NCI-H2196 (cell line): ENCODE results near the gene SLC26A9.

ENCODE experiments used
- DNase-seq: peaks from one replicate; lab custom pipeline; 2025; ENCODE audit not compliant: unreplicated experiment; lab: John Stamatoyannopoulos, UW

Gene SLC26A9

GRCh38 chr1:205950280-205950679 lies 7.0 kb upstream of the SLC26A9 start:
- DNase-seq = peak; percentile 21

GRCh38 chr1:205949753-205950152 lies 6.5 kb upstream of the SLC26A9 start:
- DNase-seq = no peak

GRCh38 chr1:205948886-205949285 lies 5.6 kb upstream of the SLC26A9 start:
- DNase-seq = no peak

GRCh38 chr1:205948039-205948438 lies 4.8 kb upstream of the SLC26A9 start:
- DNase-seq = no peak

DNA sequence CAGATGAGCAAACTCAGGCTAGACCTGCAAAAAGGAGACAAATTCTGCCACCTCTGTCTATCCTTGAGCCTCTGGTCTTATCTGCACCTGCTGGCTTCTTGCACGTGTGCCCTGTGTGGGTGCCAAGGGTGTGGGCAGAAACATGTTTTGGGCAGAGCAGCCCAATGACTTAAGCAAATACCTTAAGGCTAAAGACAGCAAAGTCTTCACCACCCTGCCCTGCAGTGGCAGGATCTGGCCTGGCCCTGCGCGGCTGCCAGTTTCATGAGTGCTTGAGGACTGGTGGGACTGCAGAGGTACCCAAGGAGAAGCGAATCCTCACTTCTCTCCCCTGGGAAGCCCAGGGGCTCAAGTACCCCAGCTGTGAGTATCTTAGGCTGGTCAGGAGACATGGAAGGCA lies 3.8 kb upstream of the SLC26A9 start:
- peak; percentile 30 for DNase-seq

DNA sequence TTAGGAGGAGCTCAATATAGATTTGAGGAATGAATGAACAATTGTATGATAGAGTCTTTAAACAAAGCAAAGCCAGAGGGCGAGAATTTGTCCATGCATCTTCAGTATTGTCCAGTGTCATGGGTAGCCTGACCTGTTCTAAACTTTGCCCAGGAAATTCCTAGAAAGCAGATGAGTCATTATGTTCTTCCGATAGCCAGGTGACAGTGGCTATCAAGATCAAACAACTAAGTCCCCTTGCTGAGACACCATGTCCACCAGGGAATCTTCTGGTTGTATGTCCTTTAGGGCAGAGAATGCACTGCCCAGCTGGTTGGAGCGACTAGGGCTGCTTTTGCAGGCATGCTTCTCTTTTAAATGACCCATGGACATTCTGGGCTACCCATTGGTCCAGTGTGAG lies 1.8 kb upstream of the SLC26A9 start:
- no peak for DNase-seq

DNA sequence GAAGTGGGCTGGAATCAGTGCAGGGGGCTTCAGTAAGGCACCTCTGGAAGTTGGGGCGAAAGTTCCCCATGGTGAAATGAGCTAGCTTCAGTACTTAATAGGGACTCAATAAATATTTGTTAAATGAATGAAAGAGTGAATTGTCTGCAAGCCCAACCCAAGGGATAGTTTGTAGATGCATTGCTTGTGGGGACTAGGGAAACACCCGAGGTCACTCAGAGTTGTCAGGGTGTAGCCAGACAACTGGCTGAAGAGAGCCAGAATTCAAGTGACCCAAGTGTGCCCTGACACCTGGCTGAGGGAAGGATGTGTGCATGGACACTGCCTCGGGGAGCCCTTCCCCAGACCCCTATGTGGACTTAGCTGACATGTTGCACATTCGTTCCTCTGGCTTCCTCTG lies 1.3 kb upstream of the SLC26A9 start:
- no peak for DNase-seq

DNA sequence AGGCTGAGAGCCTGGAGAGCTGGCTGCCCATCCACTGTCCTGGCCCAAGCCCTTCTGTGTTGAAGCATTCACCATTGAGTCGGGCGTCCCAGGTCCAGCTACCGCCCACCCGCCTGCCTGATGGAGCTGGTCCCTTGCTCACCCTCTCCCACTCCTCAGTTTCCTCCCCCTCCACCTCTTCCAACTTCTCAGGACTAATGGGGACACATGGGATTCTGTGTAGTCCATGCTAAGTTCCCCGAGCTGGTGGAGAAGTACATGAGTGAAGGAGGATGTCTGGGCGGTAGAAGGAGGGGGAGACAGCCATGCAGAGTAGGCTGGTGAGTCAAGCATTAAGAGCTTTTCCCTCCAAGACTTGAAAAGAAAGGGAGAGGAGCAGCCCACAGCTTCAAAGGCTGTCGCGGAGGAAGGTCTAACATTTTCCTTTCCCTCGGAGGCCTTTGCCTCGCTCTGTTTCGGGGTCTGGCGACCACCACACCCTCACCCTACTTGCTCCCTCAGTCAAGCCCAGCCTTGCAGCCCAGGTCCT lies 561 bp downstream of the SLC26A9 start:
- no peak for DNase-seq

DNA sequence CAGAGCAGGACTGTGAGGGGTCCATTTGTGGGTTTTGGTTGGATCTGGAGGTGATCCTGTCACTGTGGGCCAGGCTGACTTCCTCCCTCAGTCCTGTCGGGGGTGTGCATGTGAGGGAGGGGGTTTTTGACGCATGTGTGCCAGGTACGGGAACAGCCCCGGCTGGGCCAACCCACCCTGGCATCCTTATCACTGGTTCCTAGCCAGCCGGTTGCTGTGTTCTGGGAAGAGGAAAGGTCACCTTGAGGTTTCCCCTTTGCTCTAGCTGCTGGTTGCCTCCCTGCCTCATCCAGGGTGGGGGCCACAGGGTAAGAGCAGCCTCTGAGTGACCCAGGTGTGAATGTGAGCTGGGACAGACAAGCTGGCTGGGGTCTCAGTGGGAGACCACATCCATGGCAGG lies 2.5 kb downstream of the SLC26A9 start:
- no peak for DNase-seq

GRCh38 chr1:205939690-205940330 lies 3.4 kb downstream of the SLC26A9 start:
- DNase-seq = peak; percentile 84

DNA sequence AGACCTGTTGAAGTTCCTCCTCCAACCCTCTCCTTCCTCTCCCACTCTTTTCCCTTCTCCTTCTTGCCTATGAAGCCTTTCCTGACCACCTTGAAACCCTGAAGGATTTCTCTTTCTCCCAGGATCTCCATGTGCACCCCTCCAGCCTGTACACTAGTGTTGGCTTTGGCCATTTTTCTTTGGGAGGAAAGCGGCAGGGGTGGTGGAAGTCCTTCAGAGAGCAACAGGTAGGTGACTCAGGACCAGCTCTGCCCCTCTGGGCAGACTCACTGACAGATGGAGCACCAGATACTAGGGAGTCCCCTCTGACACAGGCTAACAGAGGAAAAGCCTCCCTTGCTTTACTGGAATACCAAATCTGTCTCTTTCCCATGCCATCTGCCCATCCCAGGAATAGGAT lies 4.6 kb downstream of the SLC26A9 start:
- no peak for DNase-seq

- no peak for DNase-seq
These were observed 6.2 kb downstream of the SLC26A9 start for GRCh38 chr1:205936846-205937586.

DNA sequence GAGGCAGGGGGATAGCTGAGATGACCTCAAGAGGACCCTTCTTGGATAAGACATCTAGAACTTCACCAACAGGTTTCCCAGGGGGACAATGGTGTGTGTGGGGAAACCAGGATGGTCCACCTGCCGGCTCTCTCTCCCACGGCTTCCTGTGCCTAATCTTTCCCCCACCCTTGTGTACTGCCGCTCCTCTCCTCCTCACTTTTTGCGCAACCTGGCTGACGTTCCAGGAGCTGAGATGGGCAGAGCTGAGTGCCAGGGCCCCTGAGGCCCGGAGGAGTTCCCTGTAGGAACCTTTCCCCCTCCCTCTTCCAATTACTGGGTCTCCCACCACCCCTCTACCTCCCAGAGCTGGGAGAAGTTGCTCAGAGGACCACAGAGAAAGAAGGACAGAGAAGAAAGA lies 6.9 kb downstream of the SLC26A9 start:
- no peak for DNase-seq

DNA sequence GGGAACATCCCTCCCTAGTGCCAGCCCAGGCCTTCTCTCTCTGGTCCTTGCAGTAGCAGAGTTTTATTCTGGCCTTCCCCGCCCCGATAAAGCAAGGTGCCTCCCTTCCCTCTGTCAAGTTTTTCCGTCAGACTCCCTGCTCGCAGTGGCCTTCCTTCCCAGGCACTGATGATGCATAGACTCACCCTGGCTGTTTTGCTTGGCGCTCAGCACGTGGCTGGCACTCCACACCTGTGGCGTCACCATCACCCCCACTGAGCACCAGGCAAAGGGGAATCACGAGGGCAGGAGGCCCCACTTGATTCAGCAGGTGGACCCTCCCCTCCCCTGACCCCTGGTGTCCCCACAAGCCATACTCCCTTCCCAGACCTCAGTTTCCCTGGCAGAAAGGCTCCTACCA lies 7.4 kb downstream of the SLC26A9 start:
- no peak for DNase-seq

- peak; percentile 72 for DNase-seq
These were observed 8.5 kb downstream of the SLC26A9 start for GRCh38 chr1:205934788-205935187.

GRCh38 chr1:205933671-205934618 lies 9.3 kb downstream of the SLC26A9 start:
- DNase-seq = no peak

DNA sequence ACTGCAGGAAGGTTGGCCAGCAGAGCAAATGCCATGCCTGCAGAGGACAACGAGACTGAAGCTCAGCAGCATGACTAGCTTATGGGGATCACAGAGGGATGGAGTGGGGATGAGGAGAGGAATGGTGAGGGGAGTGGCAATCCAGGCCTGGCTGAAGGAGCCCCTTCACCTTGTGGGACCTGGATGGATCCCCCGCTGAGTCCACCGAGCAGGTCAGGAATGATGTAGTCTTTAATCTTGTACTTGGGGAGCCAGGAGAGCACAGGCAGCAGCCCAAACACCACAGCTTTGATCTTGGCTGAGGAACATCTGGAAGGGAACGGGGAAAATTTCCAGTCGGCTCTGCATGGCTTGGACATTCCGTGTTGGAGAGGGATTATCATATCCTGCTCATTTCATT lies 10.5 kb downstream of the SLC26A9 start:
- DNase-seq = no peak

DNA sequence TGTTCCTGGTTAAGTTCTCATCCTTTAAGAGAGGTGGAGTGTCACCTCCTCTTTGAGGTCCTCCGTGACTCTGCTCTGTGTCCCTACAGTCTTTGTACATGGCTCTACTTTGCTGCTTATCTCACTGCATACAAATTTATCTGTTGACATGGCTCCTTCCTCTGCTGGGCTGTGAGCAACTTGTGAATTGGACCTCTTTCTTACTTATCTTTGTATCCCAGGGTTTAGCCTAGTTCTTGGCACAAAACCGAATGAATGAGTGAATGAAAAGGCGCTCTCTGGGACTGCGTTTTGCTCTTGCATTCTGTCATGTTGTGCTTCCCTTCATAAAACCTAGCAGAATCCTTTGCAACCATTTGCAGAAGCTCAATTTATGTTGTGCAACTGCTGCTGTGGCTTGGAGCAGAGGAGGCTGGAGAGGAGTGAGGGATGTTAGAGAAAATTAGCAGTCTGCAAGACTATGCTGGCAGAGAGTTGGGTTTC lies 12.4 kb downstream of the SLC26A9 start:
- DNase-seq = no peak

GRCh38 chr1:205930195-205930577 lies 13.1 kb downstream of the SLC26A9 start:
- DNase-seq = no peak

DNA sequence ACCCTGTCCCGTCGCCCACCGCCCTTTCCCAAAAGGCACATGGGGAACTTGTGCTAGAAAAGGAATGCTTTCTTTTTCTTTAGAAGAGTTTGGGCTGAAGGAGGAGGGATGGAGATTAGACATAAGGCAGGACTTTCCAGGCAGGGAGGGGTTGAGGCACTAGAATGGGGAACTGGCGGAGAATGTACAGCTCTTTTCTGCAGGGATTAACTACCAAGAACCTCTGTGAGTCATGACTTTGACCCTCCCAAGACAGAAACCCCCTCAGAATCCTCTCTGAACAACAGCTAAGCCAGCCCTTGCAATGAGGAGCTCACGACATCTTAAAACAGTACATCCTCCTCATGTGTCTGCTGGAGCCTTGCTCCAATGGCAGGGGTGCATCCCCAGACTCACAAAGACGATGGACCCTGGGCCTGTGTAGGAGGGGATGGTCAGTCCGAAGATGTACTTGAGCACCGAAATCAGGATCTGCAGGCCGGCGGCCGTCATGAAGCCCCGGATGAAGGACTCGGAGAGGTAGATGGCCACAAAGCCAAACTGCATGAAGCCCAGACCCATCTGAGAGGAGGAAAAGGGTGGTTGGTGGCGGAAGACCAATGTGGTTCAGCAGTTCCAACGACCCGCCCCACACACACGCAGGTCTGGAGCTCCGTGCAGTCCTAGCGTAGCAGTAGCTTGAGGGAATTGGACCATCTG lies 13.6 kb downstream of the SLC26A9 start:
- no peak for DNase-seq

DNA sequence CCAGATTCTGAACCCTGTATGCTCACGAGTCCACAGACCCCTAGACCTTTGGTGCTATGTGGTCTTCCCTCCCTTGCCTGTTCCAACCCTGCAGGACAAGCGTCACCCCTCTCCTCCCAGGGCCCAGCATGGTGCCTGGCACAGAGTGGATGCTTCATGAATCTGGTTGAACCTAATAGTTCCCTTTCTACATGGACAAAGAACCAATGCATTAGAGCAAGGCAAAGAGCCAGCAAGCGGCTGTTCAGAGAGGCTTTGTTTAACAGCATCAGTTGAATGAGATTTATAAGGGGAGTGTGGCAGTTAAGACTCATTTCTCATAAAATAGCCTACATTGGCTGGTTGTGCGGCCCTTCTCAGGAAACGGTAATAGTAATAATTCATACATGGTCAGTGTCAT lies 14.9 kb downstream of the SLC26A9 start:
- no peak for DNase-seq
